ENCODE data around the gene DAZAP2.

The DAZAP2 gene

DNA sequence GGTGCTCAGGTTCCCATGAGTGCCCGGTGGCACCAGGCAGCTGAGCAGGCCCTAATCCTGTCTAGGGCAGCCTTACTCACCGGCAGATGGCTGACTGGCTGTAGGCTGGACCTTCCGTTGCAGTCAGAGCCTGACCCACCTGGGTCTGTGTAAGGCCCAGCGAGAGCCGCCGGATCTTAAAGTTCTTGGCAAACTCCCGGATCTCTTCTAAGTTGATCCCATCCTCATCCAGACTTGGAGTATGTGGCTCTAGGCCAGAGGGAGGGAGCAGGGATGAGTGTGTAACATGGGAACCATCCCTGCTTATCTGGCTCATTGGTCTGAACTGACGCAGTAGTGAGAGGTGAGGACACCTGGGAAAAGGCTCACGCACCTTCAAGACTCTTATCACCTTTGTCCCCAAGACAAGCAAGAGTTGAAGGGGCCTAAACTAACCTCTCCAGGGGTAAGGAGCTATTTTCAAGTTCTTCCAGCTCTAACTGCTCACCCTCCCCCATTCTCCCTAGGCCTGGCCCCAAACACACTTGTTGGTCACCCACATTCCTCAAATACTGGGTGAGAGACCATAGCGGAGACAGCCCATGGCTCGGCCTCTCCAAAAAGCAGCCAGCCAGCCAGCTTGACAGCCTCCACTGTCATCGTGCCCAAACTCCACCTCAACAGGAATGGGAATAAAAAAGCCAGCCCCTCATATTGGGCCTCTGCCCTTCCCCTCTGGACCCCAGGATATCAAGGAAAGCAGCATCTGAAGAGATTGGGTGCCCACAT lies 46.9 kb upstream of the DAZAP2 start:
- H3K27me3 ChIP-seq (ENCODE audit: insufficient read depth, low read length, poor library complexity, severe bottlenecking), result no peaks in the 10 kb centered on the region
- peaks cover 8% of the 10 kb centered on the region for H3K4me1 ChIP-seq (ENCODE audit: insufficient read depth, low read length, poor library complexity, severe bottlenecking)
- H3K4me3 ChIP-seq (ENCODE audit: low read length, poor library complexity, severe bottlenecking), result no peak overlapping the region
- no peaks in the 10 kb centered on the region for H3K9me2 ChIP-seq (replicated peaks; ENCODE audit: low read depth, low read length)
- no peaks in the 10 kb centered on the region for H3F3A ChIP-seq (ENCODE audit: low read depth)
- H3K9me3 ChIP-seq (ENCODE audit: insufficient read depth, low read depth, low read length), result no peaks in the 10 kb centered on the region
- no peak overlapping the region for H3K9ac ChIP-seq (ENCODE audit: low read depth, low read length, poor library complexity, severe bottlenecking)
- H3K36me3 ChIP-seq (ENCODE audit: insufficient read depth, low read length), result no peaks in the 10 kb centered on the region
- H3K4me2 ChIP-seq (ENCODE audit: low read depth, low read length, poor library complexity, severe bottlenecking), result no peak overlapping the region
- no peaks in the 10 kb centered on the region for H3K79me2 ChIP-seq (ENCODE audit: insufficient read depth, low read length)
- H2AFZ ChIP-seq (ENCODE audit: low read length), result no peak overlapping the region
- TF ChIP-seq, protein P1, sequence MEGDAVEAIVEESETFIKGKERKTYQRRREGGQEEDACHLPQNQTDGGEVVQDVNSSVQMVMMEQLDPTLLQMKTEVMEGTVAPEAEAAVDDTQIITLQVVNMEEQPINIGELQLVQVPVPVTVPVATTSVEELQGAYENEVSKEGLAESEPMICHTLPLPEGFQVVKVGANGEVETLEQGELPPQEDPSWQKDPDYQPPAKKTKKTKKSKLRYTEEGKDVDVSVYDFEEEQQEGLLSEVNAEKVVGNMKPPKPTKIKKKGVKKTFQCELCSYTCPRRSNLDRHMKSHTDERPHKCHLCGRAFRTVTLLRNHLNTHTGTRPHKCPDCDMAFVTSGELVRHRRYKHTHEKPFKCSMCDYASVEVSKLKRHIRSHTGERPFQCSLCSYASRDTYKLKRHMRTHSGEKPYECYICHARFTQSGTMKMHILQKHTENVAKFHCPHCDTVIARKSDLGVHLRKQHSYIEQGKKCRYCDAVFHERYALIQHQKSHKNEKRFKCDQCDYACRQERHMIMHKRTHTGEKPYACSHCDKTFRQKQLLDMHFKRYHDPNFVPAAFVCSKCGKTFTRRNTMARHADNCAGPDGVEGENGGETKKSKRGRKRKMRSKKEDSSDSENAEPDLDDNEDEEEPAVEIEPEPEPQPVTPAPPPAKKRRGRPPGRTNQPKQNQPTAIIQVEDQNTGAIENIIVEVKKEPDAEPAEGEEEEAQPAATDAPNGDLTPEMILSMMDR (conservative IDR thresholded peaks at IDR 0.05; ENCODE audit: low read length), result no peak
- no peak for TF ChIP-seq EZH2phosphoT487 (IDR thresholded peaks at IDR 0.05; ENCODE audit: borderline replicate concordance)
- H4K20me1 ChIP-seq (ENCODE audit: insufficient read depth, low read length, poor library complexity, severe bottlenecking), result no peaks in the 10 kb centered on the region

DNA sequence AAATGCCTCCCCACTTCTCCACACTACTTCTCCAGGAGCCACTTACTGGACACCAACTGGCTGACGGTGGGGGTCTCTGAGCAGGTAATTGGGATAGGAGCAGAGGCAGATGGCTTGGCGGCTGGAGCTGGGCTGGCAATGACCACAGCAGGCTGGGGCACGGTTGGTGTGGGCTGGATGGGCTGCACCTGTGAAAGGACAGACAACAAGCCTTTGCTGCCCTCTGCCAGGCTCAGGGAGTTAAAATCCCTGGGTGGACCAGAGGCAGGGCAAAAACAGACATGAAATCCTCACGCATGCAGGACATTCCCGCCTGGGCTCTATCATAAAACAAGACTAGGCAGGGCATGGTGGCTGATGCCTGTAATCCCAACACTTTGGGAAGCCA lies 46.3 kb upstream of the DAZAP2 start:
- Histone ChIP-seq H3K4me3 (ENCODE audit: low read length, poor library complexity, severe bottlenecking) (no peak overlapping the region), H3K4me2 (ENCODE audit: low read depth, low read length, poor library complexity, severe bottlenecking) (no peak overlapping the region), H3K27me3 (ENCODE audit: insufficient read depth, low read length, poor library complexity, severe bottlenecking) (no peaks in the 10 kb centered on the region), H3K4me1 (ENCODE audit: insufficient read depth, low read length, poor library complexity, severe bottlenecking) (peaks cover 2% of the 10 kb centered on the region), H3K9me2 (replicated peaks; ENCODE audit: low read depth, low read length) (no peaks in the 10 kb centered on the region), H3K9me3 (ENCODE audit: insufficient read depth, low read depth, low read length) (no peaks in the 10 kb centered on the region), H3K36me3 (ENCODE audit: insufficient read depth, low read length) (no peaks in the 10 kb centered on the region), H3K79me2 (ENCODE audit: insufficient read depth, low read length) (no peaks in the 10 kb centered on the region), H4K20me1 (ENCODE audit: insufficient read depth, low read length, poor library complexity, severe bottlenecking) (no peaks in the 10 kb centered on the region), H3F3A (ENCODE audit: low read depth) (no peaks in the 10 kb centered on the region), H2AFZ (ENCODE audit: low read length) (no peak overlapping the region), H3K9ac (ENCODE audit: low read depth, low read length, poor library complexity, severe bottlenecking) (no peak overlapping the region)
- TF ChIP-seq, protein P1 (conservative IDR thresholded peaks at IDR 0.05; ENCODE audit: low read length), result peak; percentile 22; the same call in 1 of the 2 replicates
- TF ChIP-seq EZH2phosphoT487 (IDR thresholded peaks at IDR 0.05; ENCODE audit: borderline replicate concordance), result no peak

DNA sequence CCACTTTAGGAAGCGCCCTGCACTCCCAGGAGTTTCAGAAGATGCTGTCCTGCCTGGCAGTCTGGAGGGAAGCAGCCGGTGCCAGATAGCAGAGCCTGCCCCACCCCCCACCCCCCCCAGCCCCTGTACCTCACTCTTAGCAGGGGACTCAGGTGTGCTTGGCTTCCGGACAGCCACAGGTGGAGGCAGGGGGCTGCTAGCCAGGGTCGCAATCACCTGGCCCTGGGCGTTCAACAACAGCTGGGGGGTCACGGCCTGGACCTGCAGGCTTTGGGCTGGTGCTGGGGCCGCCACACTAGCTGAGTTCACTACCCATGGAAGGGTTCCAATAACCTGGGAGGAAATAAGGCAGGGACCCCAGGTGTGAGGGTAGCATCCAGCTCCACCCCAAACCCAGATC lies 42.8 kb upstream of the DAZAP2 start:
- no peaks in the 10 kb centered on the region for H3K4me1 ChIP-seq (ENCODE audit: insufficient read depth, low read length, poor library complexity, severe bottlenecking)
- H3F3A ChIP-seq (ENCODE audit: low read depth), result no peaks in the 10 kb centered on the region
- H2AFZ ChIP-seq (ENCODE audit: low read length), result no peak overlapping the region
- no peaks in the 10 kb centered on the region for H3K27me3 ChIP-seq (ENCODE audit: insufficient read depth, low read length, poor library complexity, severe bottlenecking)
- TF ChIP-seq, protein P1 (conservative IDR thresholded peaks at IDR 0.05; ENCODE audit: low read length), result no peak
- TF ChIP-seq EZH2phosphoT487 (IDR thresholded peaks at IDR 0.05; ENCODE audit: borderline replicate concordance), result no peak
- no peak overlapping the region for H3K9ac ChIP-seq (ENCODE audit: low read depth, low read length, poor library complexity, severe bottlenecking)
- H3K9me3 ChIP-seq (ENCODE audit: insufficient read depth, low read depth, low read length), result no peaks in the 10 kb centered on the region
- no peaks in the 10 kb centered on the region for H3K36me3 ChIP-seq (ENCODE audit: insufficient read depth, low read length)
- H3K79me2 ChIP-seq (ENCODE audit: insufficient read depth, low read length), result no peaks in the 10 kb centered on the region
- no peak overlapping the region for H3K4me2 ChIP-seq (ENCODE audit: low read depth, low read length, poor library complexity, severe bottlenecking)
- no peaks in the 10 kb centered on the region for H3K9me2 ChIP-seq (replicated peaks; ENCODE audit: low read depth, low read length)
- H4K20me1 ChIP-seq (ENCODE audit: insufficient read depth, low read length, poor library complexity, severe bottlenecking), result no peaks in the 10 kb centered on the region
- no peak overlapping the region for H3K4me3 ChIP-seq (ENCODE audit: low read length, poor library complexity, severe bottlenecking)
